Ovary (tissue), 9 donors: ENCODE data around the gene NFE2L2. TPM values are rescaled to one million over a fixed set of nuclear protein-coding genes. Genes with fewer than 3 reads are reported as not detected.
A peak's percentile ranks its signal among the peaks of the same experiment; 100 is the strongest.
"Not testable (repeated sequence)": the region's sequence is repeated elsewhere in the genome, so short reads cannot be mapped to it uniquely, and the experiment has no call there.

Experiments used
- DNase-seq, 5 donors: peaks; one replicate each; pipeline ENCODE4 v3.0.0-alpha.2; 2019 to 2020
- H3K27ac ChIP-seq, 2 donors: fragments of 200-600 bp; one replicate each; pipeline versions ENCODE4 v1.5.1 to v1.8.0; 2019 to 2022
- H3K27me3 ChIP-seq: fragments of 200-600 bp; one replicate; pipeline ENCODE4 v1.8.0; 2022
- H3K36me3 ChIP-seq: fragments of 200-600 bp; sonication (generic); one replicate; pipeline ENCODE4 v1.5.1; 2019
- H3K4me1 ChIP-seq: one replicate; pipeline ENCODE4 v1.8.1; 2013; ENCODE audit warnings: mild to moderate bottlenecking, moderate library complexity; ENCODE audit not compliant: insufficient read depth
- H3K4me3 ChIP-seq: fragments of 200-600 bp; sonication (generic); one replicate; pipeline ENCODE4 v1.5.1; 2017
- H3K9me3 ChIP-seq, 2 donors: fragments of 200-600 bp in 1 of 2; sonication (generic) in 1 of 2; one replicate each; pipeline versions ENCODE4 v1.5.1 to v1.8.1; 2013 to 2019; ENCODE audit warnings: mild to moderate bottlenecking in 1 of 2, moderate library complexity in 1 of 2
- EP300 ChIP-seq: sonication (generic); formaldehyde crosslinking; IDR thresholded peaks from one replicate; pipeline ENCODE4 v1.6.1; 2017; ENCODE audit warnings: antibody characterized with exemption
- POLR2A ChIP-seq: fragments of 450-650 bp; IDR thresholded peaks from one replicate; pipeline ENCODE4 v1.6.1; 2017; ENCODE audit warnings: antibody characterized with exemption, mild to moderate bottlenecking, moderate library complexity
- WGBS, 3 donors: extraction: QIAGEN DNeasy Blood & Tissue Kit in 1 of 3; methylation state at CpG; one replicate each; pipeline versions ENCODE4 v1.1.5 to v1.1.7; 2013 to 2017; 5-methylcytosine and 5-hydroxymethylcytosine counted together
- intact Hi-C, 4 donors: fragments of 100-400 bp; cut with DNase I; formaldehyde crosslinking; loops; one replicate each; pipeline versions ENCODE4 v1.11.0 to v1.15.1; 2022 to 2023
- polyA plus RNA-seq, 2 donors: library from polyadenylated mRNA; stranded (reverse); fragments of 200-250 nt in 1 of 2; fragments of 350-450 nt in 1 of 2; fragmentation: Illumina TruSeq in 1 of 2; extraction: RNeasy Lipid Tissue Mini Kit (QIAGEN cat#74804) in 1 of 2; gene quantifications; one replicate each; pipeline ENCODE4 v1.2.3, GENCODE V29; 2013 to 2014
- total RNA-seq, 7 donors: library from RNA; depleted of rRNA in 2 of 7; stranded (reverse); fragments of >200 nt in 2 of 7; fragmentation: NEBNext Ultra II Directional in 3 of 7; extraction: Animal tissue kit (Norgen Biotek cat#: 25700) in 3 of 7; gene quantifications; one replicate each; pipeline versions ENCODE4 v1.1.0 to v1.2.4, GENCODE V29; 2016 to 2023
- TF ChIP-seq, protein P1 (sequence below), 3 donors: fragments of 450-650 bp in 2 of 3; fragments of 200-600 bp in 1 of 3; IDR thresholded peaks; one replicate each; pipeline versions ENCODE4 v1.5.1 to v1.8.0; 2016 to 2022; ENCODE audit warnings: antibody characterized with exemption in 3 of 3, mild to moderate bottlenecking in 1 of 3
- donor health status: DM: no; HTN: no; CAD: no; lungs with moderate emphysema.
- donor health status: DM: no; HTN: no; CAD: no.
- donor health status: Bipolar disorder and iron deficiency.
- donor health status: DM: yes; HTN: yes; CAD: no.
- donor health status: DM: no; HTN: no; CAD: no.
- donor health status: DM: yes; HTN: yes; CAD: no.

Gene NFE2L2
- total and polyA plus RNA-seq, 9 donors = 120 to 198 (median 148) TPM

DNA sequence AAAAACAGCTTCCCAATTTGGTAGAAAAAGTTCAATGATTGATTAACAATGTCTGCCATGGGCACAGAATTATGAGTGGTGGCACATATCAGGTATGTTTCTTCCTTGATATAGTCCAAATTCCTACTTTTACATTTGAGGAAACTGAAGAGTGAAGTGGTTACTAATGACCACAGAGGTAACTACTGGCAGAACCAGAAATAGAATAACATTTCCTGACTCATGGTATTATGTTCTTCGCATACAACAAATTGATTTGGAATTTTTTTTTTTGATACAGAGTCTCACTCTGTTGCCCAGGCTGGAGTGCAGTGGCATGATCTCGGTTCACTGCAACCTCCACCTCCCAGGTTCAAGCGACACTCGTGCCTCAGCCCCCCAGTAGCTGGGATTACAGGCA, 6.0 kb upstream of the NFE2L2 start:
- no peaks in the 10 kb centered on the region for H3K36me3 ChIP-seq
- WGBS, 3 donors = 79 to 92% (median 89%) methylated on average over 4 of the region's 4 CpGs
- TF ChIP-seq, protein P1, sequence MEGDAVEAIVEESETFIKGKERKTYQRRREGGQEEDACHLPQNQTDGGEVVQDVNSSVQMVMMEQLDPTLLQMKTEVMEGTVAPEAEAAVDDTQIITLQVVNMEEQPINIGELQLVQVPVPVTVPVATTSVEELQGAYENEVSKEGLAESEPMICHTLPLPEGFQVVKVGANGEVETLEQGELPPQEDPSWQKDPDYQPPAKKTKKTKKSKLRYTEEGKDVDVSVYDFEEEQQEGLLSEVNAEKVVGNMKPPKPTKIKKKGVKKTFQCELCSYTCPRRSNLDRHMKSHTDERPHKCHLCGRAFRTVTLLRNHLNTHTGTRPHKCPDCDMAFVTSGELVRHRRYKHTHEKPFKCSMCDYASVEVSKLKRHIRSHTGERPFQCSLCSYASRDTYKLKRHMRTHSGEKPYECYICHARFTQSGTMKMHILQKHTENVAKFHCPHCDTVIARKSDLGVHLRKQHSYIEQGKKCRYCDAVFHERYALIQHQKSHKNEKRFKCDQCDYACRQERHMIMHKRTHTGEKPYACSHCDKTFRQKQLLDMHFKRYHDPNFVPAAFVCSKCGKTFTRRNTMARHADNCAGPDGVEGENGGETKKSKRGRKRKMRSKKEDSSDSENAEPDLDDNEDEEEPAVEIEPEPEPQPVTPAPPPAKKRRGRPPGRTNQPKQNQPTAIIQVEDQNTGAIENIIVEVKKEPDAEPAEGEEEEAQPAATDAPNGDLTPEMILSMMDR (IDR thresholded peaks at IDR 0.05) = no peak
- no peak for TF ChIP-seq EP300
- TF ChIP-seq POLR2A = no peak
- no peaks in the 10 kb centered on the region for H3K27me3 ChIP-seq
- H3K4me3 ChIP-seq = no peak overlapping the region
- peaks cover 10% of the 10 kb centered on the region for H3K4me1 ChIP-seq
- no peaks in the 10 kb centered on the region for H3K9me3 ChIP-seq
- no peak for DNase-seq
- peak overlapping the region in 1 of 2 donors; percentile 53 for H3K27ac ChIP-seq
- intact Hi-C loops = no loop called here

DNA sequence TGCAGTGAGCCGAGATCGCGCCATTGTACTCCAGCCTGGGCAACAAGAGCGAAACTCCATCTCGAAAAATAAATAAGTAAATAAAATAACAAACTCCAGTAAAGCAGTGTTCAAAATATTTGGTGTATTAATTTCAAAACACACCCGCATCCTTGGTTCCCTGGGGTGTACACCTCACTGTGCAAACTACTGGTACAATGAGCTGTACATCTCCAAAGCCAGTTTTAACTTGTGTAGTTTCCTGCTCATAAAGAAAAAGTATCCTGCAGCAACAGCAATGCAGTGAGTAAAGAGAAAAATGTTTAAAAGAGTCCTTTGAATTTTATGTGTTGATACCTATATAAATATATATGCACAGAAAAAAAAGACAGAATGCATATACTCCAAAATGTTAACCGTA, 4.4 kb upstream of the NFE2L2 start:
- Histone ChIP-seq H3K36me3 (no peaks in the 10 kb centered on the region), H3K27me3 (no peaks in the 10 kb centered on the region), H3K4me3 (no peak overlapping the region), H3K27ac (no peak overlapping the region), H3K4me1 (peaks cover 10% of the 10 kb centered on the region), H3K9me3 (no peaks in the 10 kb centered on the region)
- WGBS, 3 donors = 88 to 93% (median 90%) methylated on average over 7 of the region's 7 CpGs
- TF ChIP-seq POLR2A (no peak), EP300 (no peak)
- TF ChIP-seq, protein P1 (IDR thresholded peaks at IDR 0.05) = no peak
- DNase-seq = no peak
- intact Hi-C loops = loop anchor here in 2 of 4 donors (10.0 kb wide), 3 partner anchors 66 to 1134 kb away; no protein-coding TSS in a partner anchor

DNA sequence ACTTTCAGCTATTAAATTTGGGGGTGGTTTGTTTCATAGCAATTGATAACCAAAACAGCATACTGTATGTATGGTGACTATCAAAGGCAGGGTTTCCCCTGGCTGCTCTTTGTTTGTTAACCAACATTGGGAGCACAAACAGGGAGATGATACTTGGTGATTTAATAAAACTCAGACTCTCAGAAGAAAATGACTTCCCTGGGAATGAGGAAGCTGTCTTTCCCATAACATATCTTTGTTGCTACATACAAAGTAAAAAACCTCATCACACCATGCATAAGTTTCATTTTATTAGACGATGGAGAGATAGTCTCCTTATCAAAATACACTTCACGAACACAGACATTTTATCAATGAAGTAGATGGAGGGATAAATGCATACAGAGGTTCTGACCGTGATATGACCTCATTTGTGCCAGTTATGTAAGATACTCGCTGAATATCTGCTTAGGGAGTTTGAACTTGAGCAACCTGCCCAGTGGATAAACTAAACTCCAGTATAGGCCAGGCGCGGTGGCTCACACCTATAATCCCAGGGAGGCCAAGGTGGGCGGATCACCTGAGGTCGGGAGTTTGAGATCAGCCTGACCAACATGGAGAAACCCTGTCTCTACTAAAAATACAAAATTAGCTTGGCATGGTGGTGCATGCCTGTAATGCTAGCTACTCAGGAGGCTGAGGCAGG, 3.8 kb upstream of the NFE2L2 start:
- intact Hi-C loops = loop anchor here in 2 of 4 donors (10.0 kb wide), 3 partner anchors 66 to 1134 kb away; no protein-coding TSS in a partner anchor
- no peak overlapping the region for H3K27ac ChIP-seq
- WGBS, 3 donors = 81 to 88% (median 82%) methylated on average over 8 of the region's 8 CpGs

DNA sequence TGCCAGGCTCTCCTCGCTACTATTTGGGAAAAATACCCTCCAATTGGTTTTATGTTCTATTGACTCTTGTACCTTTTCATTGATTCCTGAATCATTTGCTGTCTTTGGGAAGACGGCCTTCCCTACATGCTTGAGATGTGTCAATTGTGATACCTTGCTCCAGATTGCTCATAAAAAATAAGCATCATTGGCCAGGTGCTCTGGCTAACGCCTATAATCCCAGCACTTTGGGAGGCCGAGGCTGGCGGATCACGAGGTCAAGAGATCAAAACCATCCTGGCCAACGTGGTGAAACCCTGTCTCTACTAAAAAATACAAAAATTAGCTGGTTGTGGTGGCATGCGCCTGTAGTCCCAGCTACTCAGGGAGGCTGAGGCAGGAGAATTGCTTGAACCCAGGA, 2.4 kb upstream of the NFE2L2 start:
- H3K27me3 ChIP-seq, H3K36me3 ChIP-seq, H3K27ac ChIP-seq, H3K4me3 ChIP-seq, DNase-seq, H3K9me3 ChIP-seq, H3K4me1 ChIP-seq: not testable (repeated sequence)
- 83 to 94% (median 88%) methylated on average over 8 of the region's 8 CpGs for WGBS, 3 donors
- intact Hi-C loops = loop anchor here in 2 of 4 donors (10.0 kb wide), 3 partner anchors 68 to 1132 kb away; no protein-coding TSS in a partner anchor

More for the DNA sequence above, 3.8 kb upstream of the NFE2L2 start:
- Histone ChIP-seq H3K4me3 (no peak overlapping the region), H3K9me3 (no peaks in the 10 kb centered on the region), H3K36me3 (no peaks in the 10 kb centered on the region), H3K4me1 (peaks cover 10% of the 10 kb centered on the region), H3K27me3 (no peaks in the 10 kb centered on the region)
- DNase-seq = no peak
- TF ChIP-seq EP300 (no peak), POLR2A (no peak)
- TF ChIP-seq, protein P1 (IDR thresholded peaks at IDR 0.05) = no peak
